NCI-H146 treated with DMSO at 0.1 percent for 48 hours (cell line): Measurements from ENCODE around the gene TDRD6.
"Not testable (repeated sequence)": the region's sequence is repeated elsewhere in the genome, so short reads cannot be mapped to it uniquely, and the experiment has no call there.

Source experiments
- DNase-seq: peaks from one replicate; lab custom pipeline; 2025; ENCODE audit not compliant: unreplicated experiment; lab: John Stamatoyannopoulos, UW

The TDRD6 gene, protein sequence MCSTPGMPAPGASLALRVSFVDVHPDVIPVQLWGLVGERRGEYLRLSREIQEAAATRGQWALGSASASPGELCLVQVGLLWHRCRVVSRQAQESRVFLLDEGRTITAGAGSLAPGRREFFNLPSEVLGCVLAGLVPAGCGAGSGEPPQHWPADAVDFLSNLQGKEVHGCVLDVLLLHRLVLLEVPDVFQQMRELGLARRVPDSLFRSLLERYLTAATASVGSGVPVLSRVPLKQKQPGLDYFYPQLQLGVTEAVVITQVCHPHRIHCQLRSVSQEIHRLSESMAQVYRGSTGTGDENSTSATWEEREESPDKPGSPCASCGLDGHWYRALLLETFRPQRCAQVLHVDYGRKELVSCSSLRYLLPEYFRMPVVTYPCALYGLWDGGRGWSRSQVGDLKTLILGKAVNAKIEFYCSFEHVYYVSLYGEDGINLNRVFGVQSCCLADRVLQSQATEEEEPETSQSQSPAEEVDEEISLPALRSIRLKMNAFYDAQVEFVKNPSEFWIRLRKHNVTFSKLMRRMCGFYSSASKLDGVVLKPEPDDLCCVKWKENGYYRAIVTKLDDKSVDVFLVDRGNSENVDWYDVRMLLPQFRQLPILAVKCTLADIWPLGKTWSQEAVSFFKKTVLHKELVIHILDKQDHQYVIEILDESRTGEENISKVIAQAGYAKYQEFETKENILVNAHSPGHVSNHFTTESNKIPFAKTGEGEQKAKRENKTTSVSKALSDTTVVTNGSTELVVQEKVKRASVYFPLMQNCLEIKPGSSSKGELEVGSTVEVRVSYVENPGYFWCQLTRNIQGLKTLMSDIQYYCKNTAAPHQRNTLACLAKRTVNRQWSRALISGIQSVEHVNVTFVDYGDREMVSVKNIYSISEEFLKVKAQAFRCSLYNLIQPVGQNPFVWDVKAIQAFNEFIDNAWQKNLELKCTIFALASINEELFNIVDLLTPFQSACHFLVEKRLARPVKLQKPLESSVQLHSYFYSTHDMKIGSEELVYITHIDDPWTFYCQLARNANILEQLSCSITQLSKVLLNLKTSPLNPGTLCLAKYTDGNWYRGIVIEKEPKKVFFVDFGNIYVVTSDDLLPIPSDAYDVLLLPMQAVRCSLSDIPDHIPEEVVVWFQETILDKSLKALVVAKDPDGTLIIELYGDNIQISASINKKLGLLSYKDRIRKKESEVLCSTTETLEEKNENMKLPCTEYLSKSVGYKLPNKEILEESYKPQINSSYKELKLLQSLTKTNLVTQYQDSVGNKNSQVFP (N-terminal part only)

DNA sequence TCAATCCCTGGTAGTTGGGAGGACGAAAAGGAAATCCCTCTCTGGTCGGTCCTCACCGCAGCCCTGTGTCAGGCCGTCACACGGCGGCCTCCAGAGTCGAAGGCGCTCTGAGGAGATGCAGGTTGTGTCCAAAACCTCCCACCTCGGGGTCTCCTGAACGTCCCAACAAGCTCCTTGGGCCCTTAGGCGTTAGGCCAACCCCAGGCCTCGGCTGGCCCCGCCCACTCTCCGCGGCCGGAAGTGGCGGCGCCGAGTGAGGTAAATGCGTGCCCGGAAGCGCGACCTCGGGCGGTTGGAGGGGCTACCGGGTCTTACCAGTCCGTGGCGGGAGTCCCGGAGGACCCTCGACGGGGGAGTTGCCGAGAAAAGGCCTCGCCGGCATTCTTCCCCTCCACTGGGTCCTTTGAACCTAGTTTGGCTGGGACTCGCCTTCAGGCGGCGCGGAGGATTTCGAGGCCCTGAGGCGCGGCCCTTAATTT, at the start of gene TDRD6:
TSS of gene TDRD6 (plus strand) at position 267 of the 479 bp plus-strand sequence. CDS start 244 bp downstream, outside the sequence.
- no peak for DNase-seq

DNA sequence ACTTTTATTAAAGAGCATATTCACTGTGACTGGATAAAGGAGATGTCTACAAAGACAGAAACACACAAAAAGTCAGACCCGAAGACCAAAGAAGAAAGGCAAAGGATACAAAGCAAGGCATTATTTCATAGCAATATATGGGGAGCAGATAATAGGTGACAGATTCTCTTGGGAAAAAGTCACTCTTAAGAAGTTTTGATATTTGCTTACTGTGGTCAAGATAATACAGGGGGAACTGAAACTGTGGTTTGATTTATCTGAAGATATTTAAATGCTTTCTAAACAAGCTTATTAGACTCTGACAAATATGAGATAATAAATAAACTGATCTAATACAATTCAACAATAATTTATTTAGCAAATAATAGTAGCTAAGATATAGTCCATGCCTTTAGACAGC, 49.8 kb upstream of the TDRD6 start:
- no peak for DNase-seq

DNA sequence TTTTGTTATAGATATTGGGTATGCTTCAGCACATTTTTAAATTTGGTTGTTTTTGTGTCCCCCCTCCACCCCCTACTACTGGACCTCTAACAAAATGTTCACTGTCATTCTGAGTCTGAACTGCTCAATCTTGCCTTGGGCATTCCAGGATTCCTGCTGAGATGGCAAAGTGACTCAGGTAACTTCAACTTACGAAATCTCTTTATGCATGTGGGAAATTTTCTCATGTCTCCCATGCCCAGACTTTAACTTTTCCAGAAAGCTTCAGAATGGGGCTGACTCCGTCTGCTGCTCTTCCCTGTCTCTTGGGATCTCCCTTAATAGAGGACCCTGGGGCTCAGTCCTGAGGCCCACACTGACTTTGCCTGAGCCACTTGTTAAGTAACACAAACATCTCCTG, 49.0 kb upstream of the TDRD6 start:
- no peak for DNase-seq

DNA sequence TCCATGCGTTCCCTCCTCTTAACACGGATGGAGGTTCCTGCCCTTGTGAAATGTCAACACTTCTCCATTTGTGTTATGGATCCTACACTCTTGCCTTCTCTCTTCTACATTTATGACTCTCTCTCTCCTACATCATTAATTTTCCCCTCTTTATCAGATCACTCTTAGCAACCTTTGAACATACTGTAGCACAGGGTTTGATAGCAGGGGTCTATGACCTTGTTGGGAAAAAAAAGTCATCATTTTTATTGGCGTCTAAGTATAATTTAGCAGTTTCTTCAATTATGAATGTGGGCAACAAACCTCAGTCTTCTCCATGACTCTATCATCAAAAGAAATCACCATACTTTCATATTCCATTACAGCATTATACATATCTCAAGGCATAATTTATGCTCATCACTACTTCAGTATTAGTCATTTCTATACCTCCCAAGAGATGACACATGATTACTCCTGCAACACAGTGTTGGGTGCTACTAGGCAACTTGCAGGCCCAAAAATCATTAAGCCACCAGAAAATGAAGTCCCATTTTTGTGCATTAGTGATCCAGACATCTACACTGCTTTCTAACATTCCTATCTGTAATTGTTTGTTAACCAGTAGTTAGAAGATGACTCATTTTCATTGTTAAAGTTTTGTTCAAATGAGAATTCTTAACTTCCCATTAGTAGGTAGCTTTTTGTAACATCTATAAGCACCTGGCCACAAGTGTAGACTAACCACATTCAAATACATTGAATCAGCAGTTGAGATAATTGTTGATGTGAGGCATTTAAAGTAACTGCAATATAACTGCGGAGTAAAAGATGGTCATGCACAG, 44.5 kb upstream of the TDRD6 start:
- DNase-seq = no peak

DNA sequence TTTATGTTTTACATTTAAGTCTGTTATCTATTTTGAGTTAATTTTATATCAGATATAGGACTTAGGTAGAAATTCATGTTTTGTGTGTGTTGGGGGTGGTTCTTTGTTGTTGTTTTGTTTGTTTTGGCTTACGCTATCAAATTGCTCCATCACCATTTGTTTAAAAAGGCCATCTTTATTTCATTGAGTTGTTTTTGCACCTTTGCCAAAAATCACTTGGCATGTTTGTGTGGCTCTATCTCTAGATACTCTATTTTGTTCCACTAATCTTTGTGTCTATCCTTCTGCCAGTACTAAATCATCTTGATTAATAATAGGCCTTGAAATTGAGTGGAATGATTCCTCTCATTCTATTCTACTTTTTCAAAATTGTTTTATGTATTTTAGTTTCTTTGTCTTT, 42.4 kb upstream of the TDRD6 start:
- DNase-seq = no peak

DNA sequence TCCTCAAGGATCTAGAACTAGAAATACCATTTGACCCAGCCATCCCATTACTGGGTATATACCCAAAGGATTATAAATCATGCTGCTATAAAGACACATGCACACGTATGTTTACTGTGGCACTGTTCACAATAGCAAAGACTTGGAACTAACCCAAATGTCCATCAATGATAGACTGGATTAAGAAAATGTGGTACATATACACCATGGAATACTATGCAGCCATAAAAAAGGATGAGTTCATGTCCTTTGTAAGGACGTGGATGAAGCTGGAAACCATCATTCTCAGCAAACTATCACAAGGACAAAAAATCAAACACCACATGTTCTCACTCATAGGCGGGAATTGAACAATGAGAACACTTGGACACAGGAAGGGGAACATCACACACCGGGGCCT, 39.6 kb upstream of the TDRD6 start:
- not testable (repeated sequence) for DNase-seq

DNA sequence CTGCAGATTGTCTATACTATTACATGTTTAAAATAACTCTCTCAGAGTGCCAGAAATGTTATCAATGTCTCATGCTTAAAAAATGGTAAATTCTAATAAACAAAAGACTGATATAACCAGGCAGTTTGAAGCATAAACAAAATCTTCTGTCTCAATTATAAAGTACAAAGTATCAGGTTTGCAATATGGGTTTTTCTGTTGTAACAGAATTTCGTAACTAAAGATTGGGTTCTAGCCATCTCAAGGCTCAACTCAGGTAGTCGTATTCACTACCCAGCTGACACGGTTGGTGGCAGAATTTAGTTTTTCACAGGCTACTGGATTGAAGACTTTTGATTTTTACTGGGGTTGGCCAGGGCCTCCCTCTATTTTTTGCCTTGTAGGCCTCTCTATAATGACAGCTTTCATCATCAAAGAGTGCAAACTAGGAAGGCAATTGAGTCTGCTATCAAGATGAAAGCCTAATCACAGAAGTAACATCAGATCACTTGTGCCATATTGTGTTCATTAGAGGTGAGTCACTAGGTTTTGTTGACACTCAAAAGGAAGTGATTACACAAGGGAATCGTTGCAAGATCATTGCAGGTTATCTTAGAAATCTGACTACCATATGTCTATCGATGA, 38.7 kb upstream of the TDRD6 start:
- DNase-seq = no peak

DNA sequence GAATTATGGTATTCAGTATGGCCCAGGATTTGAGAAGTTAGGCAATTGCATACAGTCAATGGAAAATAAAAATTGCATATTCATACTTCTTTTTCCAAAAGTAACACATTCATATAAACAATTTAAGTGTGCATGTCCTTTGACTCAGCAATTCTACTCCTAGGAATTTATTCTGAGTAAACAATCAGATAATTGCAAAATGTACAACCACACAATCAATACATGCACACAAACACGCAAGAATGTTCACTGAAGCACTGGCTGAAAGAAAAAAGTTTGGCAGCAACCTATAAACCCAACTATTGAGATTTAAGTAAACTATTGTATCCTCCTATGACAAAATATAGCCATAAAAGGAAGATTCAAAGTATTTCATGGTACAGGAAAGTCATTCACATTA, 36.7 kb upstream of the TDRD6 start:
- no peak for DNase-seq

DNA sequence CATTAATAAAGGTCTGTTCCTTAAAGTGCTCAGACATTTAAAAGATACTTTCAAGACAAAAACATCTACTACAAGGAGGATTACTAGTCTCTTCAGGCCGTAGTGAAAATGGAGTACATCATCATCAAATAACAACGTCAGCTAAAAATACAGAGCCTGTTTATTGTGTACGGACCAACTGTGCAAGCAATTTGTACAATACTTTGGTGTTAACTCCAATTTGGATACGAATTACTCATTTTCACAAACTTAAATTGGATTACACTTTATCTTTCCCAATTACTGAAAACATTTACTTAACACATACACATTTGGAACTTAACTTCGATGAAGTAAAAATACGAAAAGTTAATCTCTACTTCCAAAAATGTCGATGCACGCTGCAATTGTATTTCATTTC, 35.9 kb upstream of the TDRD6 start:
- DNase-seq = no peak

DNA sequence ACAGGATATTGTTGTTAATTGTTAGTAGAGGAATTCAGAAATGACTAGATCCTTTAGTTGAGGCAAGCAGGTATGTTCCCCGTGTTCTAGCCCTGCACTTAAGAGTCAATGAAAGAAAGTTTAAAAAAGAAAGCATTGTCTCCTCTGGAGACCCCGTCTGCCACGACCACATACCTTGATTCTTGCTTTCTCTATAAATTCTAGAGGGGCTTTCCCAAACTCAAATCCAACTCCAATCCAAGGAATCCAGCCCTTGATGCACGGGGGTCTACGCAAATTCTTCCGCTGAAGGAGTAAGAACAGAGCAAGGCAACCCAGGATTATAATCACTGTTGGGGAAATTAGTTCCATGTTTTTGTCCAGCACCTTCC, 35.5 kb upstream of the TDRD6 start:
- DNase-seq = no peak

DNA sequence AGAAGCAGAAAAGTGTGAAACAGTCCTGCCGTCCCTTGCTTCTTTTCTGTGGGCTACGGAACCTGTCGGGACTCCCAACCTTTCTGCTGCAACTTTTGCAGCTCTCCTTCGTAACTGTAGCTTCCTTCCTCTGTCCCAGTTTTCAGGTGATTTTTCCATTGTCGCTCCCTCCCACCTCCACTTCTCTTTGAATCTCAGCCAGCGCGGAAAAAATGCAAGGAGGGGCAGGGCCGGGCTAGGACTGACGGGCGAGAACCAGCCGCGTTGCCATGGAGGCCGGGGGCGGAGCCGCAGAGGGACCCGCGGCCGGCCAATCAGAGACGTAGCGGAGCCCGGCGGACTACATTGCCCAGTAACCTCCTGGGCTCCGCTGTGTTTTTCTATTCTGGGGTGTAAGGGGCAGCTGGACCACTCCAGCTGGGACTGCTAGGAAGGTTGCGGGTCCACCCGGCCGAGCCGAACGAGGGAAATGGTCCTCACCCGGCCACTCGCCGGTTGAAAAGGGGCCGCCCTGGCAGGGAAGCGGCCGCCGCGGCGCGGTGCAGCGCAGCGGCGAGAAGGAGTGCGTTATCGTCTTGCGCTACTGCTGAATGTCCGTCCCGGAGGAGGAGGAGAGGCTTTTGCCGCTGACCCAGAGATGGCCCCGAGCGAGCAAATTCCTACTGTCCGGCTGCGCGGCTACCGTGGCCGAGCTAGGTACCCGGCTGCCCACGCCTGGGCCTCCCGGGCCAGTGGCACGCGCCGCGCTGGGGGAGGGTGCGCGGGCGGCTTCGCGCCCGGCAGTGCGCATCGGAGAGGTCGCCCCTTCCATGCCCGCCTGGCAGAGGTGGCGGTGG, 34.9 kb upstream of the TDRD6 start, which contains the start of the genes CYP39A1 and SLC25A27:
TSS of gene CYP39A1 (minus strand) at position 216 of the 836 bp plus-strand sequence. CDS start 236 bp downstream, outside the sequence.
TSS of gene SLC25A27 (plus strand) at position 373 of the 836 bp plus-strand sequence. CDS start at position 591, 218 bp downstream.
- DNase-seq = peak; percentile 58

DNA sequence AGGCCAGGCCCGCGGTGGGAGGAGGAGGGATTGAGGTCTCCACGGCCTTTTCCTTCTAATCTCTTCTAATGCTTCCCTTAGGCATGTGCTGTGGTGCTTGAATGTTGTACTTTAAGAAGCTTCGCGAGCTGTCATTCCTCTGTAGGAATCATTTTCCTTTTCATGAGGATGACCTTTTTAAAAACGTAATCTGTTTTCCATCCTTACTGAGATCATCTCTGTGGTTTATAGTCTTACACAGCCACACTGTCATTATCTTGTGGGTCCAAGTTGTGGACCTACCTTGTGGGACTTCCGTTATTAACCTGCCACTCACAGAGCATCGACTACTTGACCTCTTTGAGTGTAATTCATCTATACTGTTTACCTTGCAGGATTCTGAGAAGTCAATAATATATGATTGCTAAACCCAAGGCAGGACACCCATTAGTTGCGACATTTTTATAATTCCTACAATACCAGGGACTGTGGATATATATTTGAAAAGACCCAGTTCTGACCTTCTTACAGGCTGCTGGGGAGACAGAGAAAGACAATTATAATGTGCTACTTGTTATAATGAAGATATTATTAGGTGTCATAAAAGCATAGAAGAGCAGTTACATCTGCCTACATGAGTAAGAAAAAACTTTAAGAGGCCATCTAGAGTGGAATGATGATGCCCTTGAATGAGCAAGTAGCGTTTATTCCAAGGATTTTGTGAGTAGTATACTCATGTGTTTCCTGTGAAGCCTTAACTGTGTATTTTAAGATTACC, 34.1 kb upstream of the TDRD6 start:
- no peak for DNase-seq

DNA sequence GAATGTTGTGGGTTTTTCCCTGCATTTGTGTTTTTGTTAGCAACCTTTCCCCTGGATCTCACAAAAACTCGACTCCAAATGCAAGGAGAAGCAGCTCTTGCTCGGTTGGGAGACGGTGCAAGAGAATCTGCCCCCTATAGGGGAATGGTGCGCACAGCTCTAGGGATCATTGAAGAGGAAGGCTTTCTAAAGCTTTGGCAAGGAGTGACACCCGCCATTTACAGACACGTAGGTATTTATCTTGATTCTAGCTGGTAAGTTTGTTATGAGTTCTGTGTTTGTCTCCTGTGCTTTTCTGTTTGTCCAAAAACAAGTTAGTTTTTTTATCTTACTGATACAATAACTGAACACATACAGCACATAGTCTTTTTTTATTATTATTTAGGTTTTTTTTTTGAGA, 31.9 kb upstream of the TDRD6 start:
- DNase-seq = no peak

DNA sequence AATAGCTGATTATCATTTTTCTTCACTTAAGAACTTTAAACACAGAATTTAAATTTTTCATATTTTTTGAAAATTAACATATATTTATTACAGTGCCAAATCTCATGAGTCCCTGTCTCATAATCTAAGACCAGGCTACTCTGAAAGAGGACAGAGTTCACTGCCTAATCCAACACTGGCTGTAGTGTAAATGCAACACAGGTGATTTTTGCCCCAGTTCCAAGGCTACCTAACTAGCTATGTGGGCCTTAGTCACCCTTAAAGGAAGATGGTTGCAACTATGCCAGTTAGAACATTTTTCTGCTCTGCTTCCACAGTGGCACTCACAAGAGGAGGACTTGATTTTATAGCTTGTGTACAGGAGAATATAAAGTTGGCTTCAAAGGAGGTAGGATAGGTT, 30.0 kb upstream of the TDRD6 start:
- DNase-seq = no peak

DNA sequence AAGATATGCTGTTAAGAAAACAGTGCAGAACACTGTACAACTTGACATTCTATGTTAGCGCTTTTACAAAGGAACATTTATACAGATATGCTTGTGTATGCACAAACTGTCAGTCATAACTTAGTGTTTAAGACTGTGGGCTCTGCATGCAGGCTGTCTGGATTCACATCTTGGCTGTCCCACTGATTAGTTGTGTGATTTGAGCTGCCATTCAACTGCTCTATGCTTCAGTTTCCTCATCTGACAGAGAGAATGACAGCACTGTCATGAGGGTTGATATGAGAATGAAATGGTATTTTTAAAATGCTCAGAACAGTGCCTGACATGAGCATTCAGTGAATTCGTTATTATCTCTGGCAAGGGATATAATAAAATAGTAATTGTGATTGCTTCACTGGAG, 26.2 kb upstream of the TDRD6 start:
- no peak for DNase-seq

DNA sequence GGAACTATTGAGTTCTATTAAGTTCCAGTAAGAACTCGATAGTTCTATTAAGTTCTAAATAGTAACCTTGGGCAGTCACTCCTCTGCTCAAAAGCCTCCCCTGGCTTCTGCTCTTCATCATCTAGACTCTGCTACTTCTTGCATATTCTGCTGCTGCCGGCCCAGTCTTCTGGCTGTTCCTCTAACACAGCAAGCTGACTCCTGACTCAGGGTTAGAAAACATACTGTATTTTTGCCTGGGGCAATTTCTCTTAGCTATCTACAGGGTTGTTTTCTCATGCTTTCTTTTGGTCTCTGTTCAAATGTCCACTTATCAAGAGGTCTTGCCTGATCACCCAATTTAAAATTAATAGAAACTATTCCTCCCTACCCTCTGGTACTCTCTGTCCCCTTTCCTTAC, 20.3 kb upstream of the TDRD6 start:
- no peak for DNase-seq

DNA sequence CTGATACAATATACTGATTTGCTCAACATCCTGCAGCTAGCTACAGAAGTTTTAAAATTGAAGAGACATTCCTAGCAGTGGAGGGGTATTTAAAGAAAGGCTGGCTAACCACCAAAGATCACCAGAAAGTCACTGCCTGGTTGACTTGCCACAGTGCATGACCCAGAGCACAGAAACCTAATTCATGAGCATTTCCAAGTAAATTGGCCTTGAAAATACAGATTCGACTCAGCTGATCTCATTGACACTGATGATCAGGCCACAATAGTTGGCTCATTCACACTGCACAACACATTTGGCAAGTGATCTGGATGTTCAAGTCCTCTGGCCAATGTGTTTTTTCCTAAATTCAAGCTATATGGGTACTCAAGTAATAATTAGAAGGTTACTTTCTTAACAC, 13.3 kb upstream of the TDRD6 start:
- DNase-seq = no peak
